Measurements from ENCODE around the gene HS3ST5.

Gene HS3ST5

GRCh38 chr6:114342826-114343781 lies at the start of gene HS3ST5:
Gene HS3ST5 (minus strand): TSS chr6:114343023. CDS start chr6:114062845, 280,178 bp downstream.
- DNase-seq (ENCODE audit: low spot score) = no peak

- no peak for DNase-seq (ENCODE audit: low spot score)
Measured at GRCh38 chr6:114390176-114390575, 47.4 kb upstream of the HS3ST5 start.

GRCh38 chr6:114389111-114389510 lies 46.3 kb upstream of the HS3ST5 start:
- no peak for DNase-seq (ENCODE audit: low spot score)

- DNase-seq (ENCODE audit: low spot score) = no peak
Measured at GRCh38 chr6:114382406-114382805, 39.6 kb upstream of the HS3ST5 start.

GRCh38 chr6:114377881-114378280 lies 35.1 kb upstream of the HS3ST5 start:
- no peak for DNase-seq (ENCODE audit: low spot score)

GRCh38 chr6:114376611-114377175 lies 33.9 kb upstream of the HS3ST5 start:
- no peak for DNase-seq (ENCODE audit: low spot score)

- DNase-seq (ENCODE audit: low spot score) = no peak
Measured at GRCh38 chr6:114375541-114376192, 32.8 kb upstream of the HS3ST5 start.

GRCh38 chr6:114367315-114367961 lies 24.6 kb upstream of the HS3ST5 start:
- no peak for DNase-seq (ENCODE audit: low spot score)

GRCh38 chr6:114366899-114367298 lies 24.1 kb upstream of the HS3ST5 start:
- DNase-seq (ENCODE audit: low spot score) = no peak

- DNase-seq (ENCODE audit: low spot score) = no peak
Measured at GRCh38 chr6:114364301-114364700, 21.5 kb upstream of the HS3ST5 start.

- no peak for DNase-seq (ENCODE audit: low spot score)
Measured at GRCh38 chr6:114362957-114363356, 20.1 kb upstream of the HS3ST5 start.

- DNase-seq (ENCODE audit: low spot score) = no peak
Measured at GRCh38 chr6:114362396-114362795, 19.6 kb upstream of the HS3ST5 start.

- no peak for DNase-seq (ENCODE audit: low spot score)
Measured at GRCh38 chr6:114361036-114361435, 18.2 kb upstream of the HS3ST5 start.

GRCh38 chr6:114355300-114355699 lies 12.5 kb upstream of the HS3ST5 start:
- DNase-seq (ENCODE audit: low spot score) = no peak

GRCh38 chr6:114354482-114354881 lies 11.7 kb upstream of the HS3ST5 start:
- DNase-seq (ENCODE audit: low spot score) = no peak

GRCh38 chr6:114346451-114346850 lies 3.6 kb upstream of the HS3ST5 start:
- DNase-seq (ENCODE audit: low spot score) = no peak

- no peak for DNase-seq (ENCODE audit: low spot score)
Measured at GRCh38 chr6:114344971-114345275, 2.1 kb upstream of the HS3ST5 start.

- no peak for DNase-seq (ENCODE audit: low spot score)
Measured at GRCh38 chr6:114344246-114344970, 1.6 kb upstream of the HS3ST5 start.

GRCh38 chr6:114343782-114344144 lies 940 bp upstream of the HS3ST5 start:
- no peak for DNase-seq (ENCODE audit: low spot score)

GRCh38 chr6:114342086-114342825 lies 567 bp downstream of the HS3ST5 start:
- no peak for DNase-seq (ENCODE audit: low spot score)

- DNase-seq (ENCODE audit: low spot score) = no peak
Measured at GRCh38 chr6:114339706-114340105, 3.1 kb downstream of the HS3ST5 start.

Data from NAMALWA (cell line).